Gastrocnemius medialis (tissue), 4 donors: ENCODE measurements around the gene SRPX2. TPM values are rescaled to one million over a fixed set of nuclear protein-coding genes. Genes with fewer than 3 reads are reported as not detected.

Experiments
- ATAC-seq, 2 donors: fragments of 150-250 bp; one replicate each; pipeline ENCODE4 v1.9.1; 2016
- DNase-seq, 2 donors: peaks; one replicate each; pipeline ENCODE4 v3.0.0-alpha.2; 2019
- H3K27ac ChIP-seq, 4 donors: fragments of 200-600 bp; sonication (generic); 1 replicate in 1 of 4; 2 replicates in 3 of 4; pipeline ENCODE4 v1.5.1; 2016 to 2018; ENCODE audit warnings: mild to moderate bottlenecking in 2 of 4, moderate library complexity in 1 of 4
- H3K27me3 ChIP-seq, 3 donors: fragments of 200-600 bp; sonication (generic) in 2 of 3; 1 replicate in 1 of 3; 2 replicates in 2 of 3; pipeline versions ENCODE4 v1.5.1 to v1.6.0; 2016 to 2019; ENCODE audit warnings: mild to moderate bottlenecking in 1 of 3, moderate library complexity in 1 of 3
- H3K36me3 ChIP-seq, 2 donors: fragments of 200-600 bp; sonication (generic) in 1 of 2; one replicate each; pipeline ENCODE4 v1.5.1; 2017 to 2018
- H3K4me1 ChIP-seq, 2 donors: fragments of 200-600 bp; sonication (generic) in 1 of 2; one replicate each; pipeline ENCODE4 v1.5.1; 2016 to 2017; ENCODE audit warnings: mild to moderate bottlenecking in 2 of 2
- H3K4me3 ChIP-seq, 4 donors: fragments of 200-600 bp; sonication (generic) in 3 of 4; 1 replicate in 1 of 4; 2 replicates in 3 of 4; pipeline ENCODE4 v1.5.1; 2016 to 2019; ENCODE audit warnings: mild to moderate bottlenecking in 2 of 4
- H3K9me3 ChIP-seq, 3 donors: fragments of 200-600 bp; sonication (generic) in 2 of 3; 1 replicate in 1 of 3; 2 replicates in 2 of 3; pipeline ENCODE4 v1.5.1; 2016 to 2019
- POLR2A ChIP-seq, 2 donors: fragments of 450-650 bp; IDR thresholded peaks; one replicate each; pipeline ENCODE4 v1.6.1; 2017; ENCODE audit warnings: antibody characterized with exemption in 2 of 2, mild to moderate bottlenecking in 2 of 2, moderate library complexity in 2 of 2
- in situ Hi-C, 4 donors: fragments of 200-750 bp; cut with MboI; loops; one replicate each; pipeline versions ENCODE4 v1.15.0 to v1.8.0; 2017; ENCODE audit warnings: low sequenced_read_pairs in 4 of 4
- intact Hi-C: fragments of 100-400 bp; cut with DNase I; formaldehyde crosslinking; loops from one replicate; pipeline ENCODE4 v1.15.1; 2023; ENCODE audit warnings: low total_unique reads
- total RNA-seq, 4 donors: library from RNA; depleted of rRNA; stranded (reverse); fragments of >200 nt; gene quantifications; one replicate each; pipeline versions ENCODE4 v1.1.0 to v1.2.3, GENCODE V29; 2016
- TF ChIP-seq, protein P1 (sequence below), 5 experiments: fragments of 450-650 bp in 3 of 5; fragments of 200-600 bp in 2 of 5; sonication (generic) in 2 of 5; IDR thresholded peaks in 4 of 5; conservative IDR thresholded peaks in 1 of 5; 1 replicate in 4 of 5; 2 replicates in 1 of 5; pipeline ENCODE4 v1.5.1; 2016 to 2019; ENCODE audit warnings: antibody characterized with exemption in 5 of 5, mild to moderate bottlenecking in 3 of 5, moderate library complexity in 3 of 5

Gene SRPX2
- total RNA-seq: 10 to 100 TPM in 3 of 4 donors, 1 to 10 TPM in 1; 2.4 to 16.6 (median 15.2) TPM

GRCh38 chrX:100643956-100644860 lies at the start of gene SRPX2:
TSS of gene SRPX2 (plus strand) at chrX:100644199. CDS start at chrX:100646323, 2,124 bp downstream.
- peak within 1 kb of the TSS; percentile 25 to 75 (median 50) for H3K27ac ChIP-seq
- H3K27me3 ChIP-seq: peaks cover 0 to 5% (median 0%) of the 10 kb centered on the region in 3 donors
- intact Hi-C loops: no loop called here
- no peaks in the 10 kb centered on the region for H3K4me1 ChIP-seq
- DNase-seq (peak; percentile 18 to 42), ATAC-seq (peak; percentile 75 to 81)
- H3K36me3 ChIP-seq: no peaks in the 10 kb centered on the region
- in situ Hi-C loops: no loop called here
- H3K9me3 ChIP-seq: no peaks in the 10 kb centered on the region
- TF ChIP-seq, protein P1, sequence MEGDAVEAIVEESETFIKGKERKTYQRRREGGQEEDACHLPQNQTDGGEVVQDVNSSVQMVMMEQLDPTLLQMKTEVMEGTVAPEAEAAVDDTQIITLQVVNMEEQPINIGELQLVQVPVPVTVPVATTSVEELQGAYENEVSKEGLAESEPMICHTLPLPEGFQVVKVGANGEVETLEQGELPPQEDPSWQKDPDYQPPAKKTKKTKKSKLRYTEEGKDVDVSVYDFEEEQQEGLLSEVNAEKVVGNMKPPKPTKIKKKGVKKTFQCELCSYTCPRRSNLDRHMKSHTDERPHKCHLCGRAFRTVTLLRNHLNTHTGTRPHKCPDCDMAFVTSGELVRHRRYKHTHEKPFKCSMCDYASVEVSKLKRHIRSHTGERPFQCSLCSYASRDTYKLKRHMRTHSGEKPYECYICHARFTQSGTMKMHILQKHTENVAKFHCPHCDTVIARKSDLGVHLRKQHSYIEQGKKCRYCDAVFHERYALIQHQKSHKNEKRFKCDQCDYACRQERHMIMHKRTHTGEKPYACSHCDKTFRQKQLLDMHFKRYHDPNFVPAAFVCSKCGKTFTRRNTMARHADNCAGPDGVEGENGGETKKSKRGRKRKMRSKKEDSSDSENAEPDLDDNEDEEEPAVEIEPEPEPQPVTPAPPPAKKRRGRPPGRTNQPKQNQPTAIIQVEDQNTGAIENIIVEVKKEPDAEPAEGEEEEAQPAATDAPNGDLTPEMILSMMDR (IDR thresholded peaks at IDR 0.05 in 4 of 5, conservative IDR thresholded peaks at IDR 0.05 in 1 of 5): no peak
- TF ChIP-seq POLR2A (IDR thresholded peaks at IDR 0.05): peak; percentile 14 to 53
- H3K4me3 ChIP-seq: peak within 1 kb of the TSS in 2 of 4 donors; percentile 21 to 25

GRCh38 chrX:100596601-100597000 lies 47.4 kb upstream of the SRPX2 start:
- DNase-seq (no peak), ATAC-seq (no peak)
- no peak for TF ChIP-seq POLR2A (IDR thresholded peaks at IDR 0.05)
- TF ChIP-seq, protein P1 (IDR thresholded peaks at IDR 0.05 in 4 of 5, conservative IDR thresholded peaks at IDR 0.05 in 1 of 5): no peak
- H3K36me3 ChIP-seq: no peaks in the 10 kb centered on the region
- no peaks in the 10 kb centered on the region for H3K4me1 ChIP-seq
- H3K4me3 ChIP-seq: no peak overlapping the region
- no peak overlapping the region for H3K27ac ChIP-seq
- in situ Hi-C loops: no loop called here
- intact Hi-C loops: no loop called here
- H3K27me3 ChIP-seq: peaks cover 0 to 2% (median 0%) of the 10 kb centered on the region in 3 donors
- H3K9me3 ChIP-seq: no peaks in the 10 kb centered on the region

DNA sequence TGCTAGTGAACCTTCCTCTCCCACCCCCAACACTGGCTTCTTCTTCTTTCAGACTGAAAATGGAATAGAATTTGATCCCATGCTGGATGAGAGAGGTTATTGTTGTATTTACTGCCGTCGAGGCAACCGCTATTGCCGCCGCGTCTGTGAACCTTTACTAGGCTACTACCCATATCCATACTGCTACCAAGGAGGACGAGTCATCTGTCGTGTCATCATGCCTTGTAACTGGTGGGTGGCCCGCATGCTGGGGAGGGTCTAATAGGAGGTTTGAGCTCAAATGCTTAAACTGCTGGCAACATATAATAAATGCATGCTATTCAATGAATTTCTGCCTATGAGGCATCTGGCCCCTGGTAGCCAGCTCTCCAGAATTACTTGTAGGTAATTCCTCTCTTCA lies 44.5 kb upstream of the SRPX2 start:
- Histone ChIP-seq H3K4me1 (no peaks in the 10 kb centered on the region), H3K36me3 (no peaks in the 10 kb centered on the region), H3K27ac (no peak overlapping the region), H3K9me3 (no peaks in the 10 kb centered on the region), H3K27me3 (peaks cover 0 to 2% (median 0%) of the 10 kb centered on the region in 3 donors), H3K4me3 (no peak overlapping the region)
- ATAC-seq (no peak), DNase-seq (no peak)
- intact Hi-C loops: no loop called here
- TF ChIP-seq, protein P1 (IDR thresholded peaks at IDR 0.05 in 4 of 5, conservative IDR thresholded peaks at IDR 0.05 in 1 of 5): no peak
- TF ChIP-seq POLR2A (IDR thresholded peaks at IDR 0.05): no peak
- in situ Hi-C loops: no loop called here

DNA sequence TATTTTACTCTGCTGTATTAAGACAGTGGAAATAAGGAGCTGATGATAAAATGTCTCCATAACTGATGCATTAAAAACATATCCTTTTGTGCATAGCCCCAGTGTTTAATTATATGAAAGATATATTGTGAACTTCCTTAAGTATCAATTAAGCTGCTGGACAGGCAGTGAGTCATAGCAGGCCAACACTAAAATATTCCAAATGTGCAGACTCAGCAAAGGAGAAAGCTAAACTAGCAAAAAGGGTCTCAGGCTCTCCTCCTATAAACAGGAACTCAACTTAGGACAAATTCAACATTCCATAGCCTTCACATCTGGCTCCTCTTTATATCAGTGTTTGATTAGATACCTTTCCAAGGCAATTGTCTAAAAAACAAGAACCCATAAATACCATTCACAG lies 43.7 kb upstream of the SRPX2 start:
- H3K27ac ChIP-seq: no peak overlapping the region
- DNase-seq (no peak), ATAC-seq (no peak)
- intact Hi-C loops: no loop called here
- TF ChIP-seq, protein P1 (IDR thresholded peaks at IDR 0.05 in 4 of 5, conservative IDR thresholded peaks at IDR 0.05 in 1 of 5): no peak
- no peak for TF ChIP-seq POLR2A (IDR thresholded peaks at IDR 0.05)
- H3K4me3 ChIP-seq: no peak overlapping the region
- no peaks in the 10 kb centered on the region for H3K36me3 ChIP-seq
- in situ Hi-C loops: no loop called here
- no peaks in the 10 kb centered on the region for H3K27me3 ChIP-seq
- H3K4me1 ChIP-seq: no peaks in the 10 kb centered on the region
- no peaks in the 10 kb centered on the region for H3K9me3 ChIP-seq
